ENCODE data around the gene SH3GL1.

DNA sequence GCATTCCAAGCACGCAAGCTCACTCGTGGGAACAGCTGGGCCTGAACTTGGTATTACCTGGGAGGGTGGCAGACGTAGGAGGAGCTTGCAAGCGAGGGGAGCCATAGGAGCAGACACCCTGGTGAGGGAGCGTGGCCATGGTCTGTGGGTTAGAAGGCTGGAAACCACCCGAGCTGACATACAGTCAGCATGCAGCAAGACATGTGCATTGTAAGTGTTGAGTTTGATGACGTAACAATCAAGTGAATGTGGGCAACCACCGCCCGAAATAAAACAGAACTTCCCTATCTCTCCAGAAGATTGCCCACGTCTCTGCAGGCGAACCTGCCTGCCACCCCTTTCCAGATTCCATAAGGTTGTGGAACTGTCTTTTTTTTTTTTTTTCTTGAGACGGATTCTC lies 30.4 kb upstream of the SH3GL1 start:
- no peak for TF ChIP-seq CTCF (conservative IDR thresholded peaks at IDR 0.05; ENCODE audit: low read length)
- TF ChIP-seq EZH2phosphoT487 (IDR thresholded peaks at IDR 0.05; ENCODE audit: borderline replicate concordance, low read depth, low read length): no peak

Data from OCI-LY7 (cell line).